DMS153 (cell line): ENCODE results near the gene SLC4A3.
"Not testable (repeated sequence)": the region's sequence is repeated elsewhere in the genome, so short reads cannot be mapped to it uniquely, and the experiment has no call there.

ENCODE experiments used
- DNase-seq: peaks from one replicate; lab custom pipeline; 2025; lab: John Stamatoyannopoulos, UW

Gene SLC4A3

DNA sequence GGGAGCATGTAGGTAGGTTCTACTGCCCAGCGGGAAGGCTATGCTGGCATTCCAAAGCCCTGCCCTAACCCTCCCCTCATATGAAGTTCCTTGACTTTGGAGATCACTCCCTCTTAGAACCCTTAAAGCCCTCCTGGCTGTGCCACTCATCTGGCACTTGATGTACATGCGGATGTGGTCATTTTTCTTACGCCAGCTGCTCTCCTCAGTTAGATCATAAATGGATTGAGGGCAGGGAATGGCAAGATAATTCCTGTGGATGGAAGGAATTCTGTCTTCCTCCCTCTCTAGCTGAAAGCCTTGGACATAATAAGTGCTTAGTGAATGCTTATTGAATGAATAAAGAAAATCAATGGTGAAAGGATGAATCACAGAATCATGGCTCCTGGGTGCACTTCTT, 51.6 kb downstream of the SLC4A3 start:
- no peak for DNase-seq

DNA sequence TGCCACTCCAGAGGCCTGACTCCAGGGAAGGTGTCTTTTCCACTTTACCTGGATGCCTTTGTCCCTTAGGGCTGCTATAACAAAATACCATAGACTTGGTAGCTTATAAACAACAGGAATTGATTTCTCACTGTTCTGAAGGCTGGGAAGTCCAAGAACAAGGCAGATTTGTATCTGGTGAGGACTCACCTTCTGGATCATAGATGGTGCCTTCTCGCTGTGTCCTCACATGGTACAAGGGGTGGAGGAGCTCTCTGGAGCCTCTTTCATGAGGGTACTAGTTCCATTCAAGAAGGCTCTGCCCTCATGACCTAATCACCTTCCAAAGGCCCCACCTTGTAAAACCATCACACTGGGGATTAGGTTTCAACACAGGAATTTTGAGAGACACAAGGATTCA, 52.1 kb downstream of the SLC4A3 start:
- DNase-seq: no peak

DNA sequence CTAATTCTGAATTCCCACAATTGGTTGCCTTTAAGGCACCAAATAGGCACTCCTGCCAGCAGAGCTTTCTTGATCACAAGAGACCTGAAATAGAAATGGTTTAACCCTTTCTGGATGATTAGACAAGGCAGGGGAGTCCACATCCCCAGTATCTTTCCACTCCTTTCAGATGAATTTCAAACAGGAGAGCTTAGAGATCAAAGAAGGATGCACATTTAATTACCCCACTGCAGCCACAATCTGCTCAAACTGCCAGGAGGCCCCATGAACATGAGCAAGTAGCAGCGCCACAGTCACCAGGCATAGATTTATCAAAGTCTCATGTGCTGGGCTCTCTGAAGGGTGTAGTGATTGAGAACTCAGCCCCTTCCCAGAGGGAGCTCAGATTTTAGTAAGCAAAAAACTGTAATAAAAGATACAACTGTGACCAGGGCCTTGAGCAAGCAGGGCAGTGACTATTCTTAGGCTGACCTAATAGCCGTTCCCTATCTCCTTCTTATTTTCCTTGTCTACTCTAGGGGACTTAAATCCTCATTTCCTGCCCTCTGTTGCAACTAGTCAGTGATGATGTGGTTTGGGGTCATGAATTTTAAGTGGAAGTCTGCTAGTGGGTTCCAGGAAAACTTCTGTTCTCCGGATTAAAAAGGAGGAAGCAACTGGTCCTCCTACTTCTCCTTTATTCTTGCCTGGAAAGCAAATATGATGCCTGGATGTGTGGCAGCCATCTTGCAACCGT, 53.7 kb downstream of the SLC4A3 start:
- no peak for DNase-seq

DNA sequence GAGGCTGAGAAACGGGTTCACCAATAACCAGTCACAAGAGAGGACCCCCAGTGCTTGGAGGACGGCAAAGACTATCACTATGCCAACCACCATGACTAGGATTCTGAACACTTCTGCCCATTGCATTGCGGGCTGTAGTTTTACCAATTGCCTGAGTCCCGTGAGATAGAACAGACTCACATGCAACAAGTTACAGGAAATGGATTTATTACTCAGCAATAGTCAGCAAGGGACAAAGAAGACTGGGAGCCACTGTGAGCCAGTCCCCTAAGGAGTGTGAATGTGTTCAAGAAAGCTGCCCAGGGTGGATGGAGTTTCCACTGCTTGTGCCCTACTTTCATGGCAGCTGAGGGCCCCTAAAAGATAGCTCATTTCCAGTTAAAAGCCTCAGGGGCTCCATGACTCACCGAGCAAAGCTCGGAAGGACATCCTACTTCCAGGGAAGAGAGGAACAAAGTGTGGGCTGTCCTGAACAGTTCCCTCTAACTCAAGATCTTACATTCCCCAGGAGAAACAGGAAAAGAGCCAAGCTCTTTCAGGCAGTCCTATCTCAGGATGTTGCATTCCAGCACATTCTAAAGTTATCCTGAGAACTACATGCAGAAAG, 54.4 kb downstream of the SLC4A3 start:
- no peak for DNase-seq

DNA sequence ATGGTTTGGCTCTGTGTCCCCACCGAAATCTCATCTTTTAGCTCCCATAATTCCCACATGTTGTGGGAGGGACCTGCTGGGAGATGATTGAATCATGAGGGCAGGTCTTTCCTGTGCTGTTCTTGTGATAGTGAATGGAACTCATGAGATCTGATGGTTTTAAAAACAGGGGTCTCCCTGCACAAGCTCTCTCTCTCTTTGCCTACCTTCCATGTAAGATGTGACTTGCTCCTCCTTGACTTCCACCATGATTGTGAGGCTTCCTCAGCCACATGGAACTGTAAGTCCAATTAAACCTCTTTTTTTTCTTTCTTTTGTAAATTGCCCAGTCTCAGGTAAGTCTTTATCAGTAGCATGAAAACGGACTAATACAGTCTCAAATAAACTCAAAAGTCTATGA, 56.0 kb downstream of the SLC4A3 start:
- not testable (repeated sequence) for DNase-seq

DNA sequence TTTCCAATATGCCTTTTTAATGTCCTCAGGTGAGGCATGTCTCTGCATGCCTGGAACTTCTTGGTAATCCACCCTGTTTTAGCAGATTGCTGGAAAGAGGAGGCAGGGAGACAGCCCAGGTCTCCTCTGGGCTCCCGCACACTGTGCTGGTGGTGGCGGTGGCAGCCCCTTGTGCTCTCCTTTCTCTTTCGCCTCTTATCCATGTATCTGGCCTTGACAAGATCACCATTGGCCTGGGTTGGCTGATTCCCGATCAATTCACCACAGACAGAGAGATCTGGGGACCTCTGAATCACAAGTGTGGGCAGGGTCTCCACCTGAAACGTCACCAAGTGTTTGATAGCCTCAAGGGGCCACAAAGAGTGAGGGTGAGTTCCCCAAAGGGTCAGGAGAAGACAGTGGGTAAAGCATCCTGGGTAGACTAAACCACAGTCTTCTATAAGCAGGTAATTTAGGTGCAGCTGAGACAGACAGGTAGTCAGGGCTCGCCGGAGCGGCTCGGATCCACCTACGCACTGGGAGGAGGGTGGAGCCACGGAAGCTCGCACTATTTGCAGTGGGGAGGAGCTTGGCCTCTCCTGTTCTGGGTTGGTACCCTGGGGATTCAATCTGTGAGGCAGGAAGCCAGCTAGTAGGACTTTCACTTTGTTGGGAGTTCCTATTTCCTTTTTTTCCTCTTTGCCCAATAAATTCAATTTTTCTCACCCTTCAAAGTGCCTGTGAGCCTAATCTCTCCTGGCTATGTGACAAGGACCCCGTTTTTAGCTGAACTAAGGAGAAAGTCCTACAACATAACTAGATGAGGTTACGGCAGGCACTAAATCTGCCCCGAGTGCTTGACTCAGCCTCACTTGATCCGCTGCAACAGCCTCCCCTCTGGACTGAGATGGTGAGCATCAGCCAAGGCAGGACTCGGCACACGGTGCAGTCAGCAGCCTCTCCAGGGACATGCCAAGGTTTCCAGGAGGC, 57.6 kb downstream of the SLC4A3 start:
- peak; percentile 92 for DNase-seq

DNA sequence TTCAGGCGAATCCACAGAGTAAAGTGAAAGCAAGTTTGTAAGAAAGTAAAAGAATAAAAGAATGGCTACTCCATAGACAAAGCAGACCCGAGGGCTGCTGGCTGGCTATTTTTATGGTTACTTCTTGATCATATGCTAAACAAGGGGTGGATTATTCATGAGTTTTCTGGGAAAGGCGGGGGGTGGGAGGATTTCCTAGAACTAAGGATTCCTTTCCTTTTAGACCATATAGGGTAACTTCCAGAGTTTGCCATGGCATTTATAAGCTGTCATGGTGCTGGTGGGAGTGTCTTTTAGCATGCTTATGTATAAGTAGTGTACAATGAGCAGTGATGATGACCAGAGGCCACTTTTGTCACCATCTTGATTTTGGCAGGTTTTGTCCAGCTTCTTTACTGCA, 59.8 kb downstream of the SLC4A3 start:
- no peak for DNase-seq

DNA sequence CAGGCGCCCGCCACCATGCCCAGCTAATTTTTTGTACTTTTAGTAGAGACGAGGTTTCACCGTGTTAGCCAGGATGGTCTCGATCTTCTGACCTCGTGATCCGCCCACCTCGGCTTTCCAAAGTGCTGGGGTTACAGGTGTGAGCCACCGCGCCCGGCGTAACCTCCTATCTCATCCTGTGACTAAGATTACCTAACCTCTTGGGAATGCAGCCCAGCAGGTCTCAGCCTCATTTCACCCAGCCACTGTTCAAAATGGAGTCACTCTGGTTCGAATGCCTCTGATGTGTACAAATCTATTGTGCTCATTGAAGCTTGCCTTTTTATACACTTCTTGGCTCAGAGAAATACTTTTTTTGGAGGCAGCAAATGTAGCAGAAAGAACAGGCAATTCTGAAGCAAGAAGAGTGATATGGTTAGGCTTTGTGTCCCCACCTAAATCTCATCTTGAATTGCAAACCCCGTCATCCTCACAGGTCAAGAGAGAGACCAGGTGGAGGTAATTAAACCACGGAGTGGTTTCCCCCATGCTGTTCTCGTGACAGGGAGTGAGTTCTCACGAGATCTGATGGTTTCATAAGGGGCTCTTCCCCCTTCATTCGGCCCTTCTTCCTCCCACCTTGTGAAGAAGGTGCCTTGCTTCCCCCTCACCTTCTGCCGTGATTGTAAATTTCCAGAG, 60.6 kb downstream of the SLC4A3 start:
- no peak for DNase-seq

DNA sequence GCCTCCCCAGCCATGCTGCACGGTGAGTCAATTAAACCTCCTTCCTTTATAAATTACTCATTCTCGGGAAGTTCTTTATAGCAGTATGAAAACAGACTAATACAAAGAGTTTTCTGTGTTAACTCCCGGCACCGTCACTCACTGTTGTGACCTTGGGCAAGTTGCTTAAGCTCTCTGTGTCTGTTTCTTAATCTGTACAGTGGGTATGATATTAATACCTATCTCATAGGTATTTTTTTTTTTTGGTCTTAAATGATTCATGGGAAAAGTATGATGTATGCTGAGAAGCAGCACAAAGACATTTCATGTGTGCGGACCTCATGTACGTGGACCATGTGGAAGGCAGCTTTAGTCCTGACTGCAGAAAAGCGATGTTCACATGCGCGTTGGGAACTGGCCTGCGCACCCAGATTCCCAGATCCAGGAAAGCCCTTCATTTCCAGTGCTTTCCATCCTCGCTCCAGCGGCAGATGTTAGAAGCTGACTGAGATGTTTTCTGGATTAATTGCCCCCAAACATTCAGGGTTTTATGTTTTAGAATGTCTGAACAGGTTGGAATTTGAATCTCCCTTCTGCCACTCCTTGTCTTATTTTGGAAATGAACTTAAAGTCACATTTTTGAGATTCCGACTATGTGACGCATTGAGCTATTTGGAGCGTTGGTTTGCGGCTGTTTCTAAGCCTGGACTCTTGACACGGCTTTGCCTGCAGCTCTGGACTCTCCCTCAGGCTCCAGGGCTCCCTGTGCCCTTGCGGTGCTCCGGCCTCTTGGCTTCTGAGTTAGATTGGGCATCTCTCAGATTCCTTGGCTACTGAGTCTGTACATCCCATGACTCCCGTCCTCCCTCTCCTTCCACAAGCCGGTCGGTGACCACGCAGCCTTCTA, 61.4 kb downstream of the SLC4A3 start:
- no peak for DNase-seq

DNA sequence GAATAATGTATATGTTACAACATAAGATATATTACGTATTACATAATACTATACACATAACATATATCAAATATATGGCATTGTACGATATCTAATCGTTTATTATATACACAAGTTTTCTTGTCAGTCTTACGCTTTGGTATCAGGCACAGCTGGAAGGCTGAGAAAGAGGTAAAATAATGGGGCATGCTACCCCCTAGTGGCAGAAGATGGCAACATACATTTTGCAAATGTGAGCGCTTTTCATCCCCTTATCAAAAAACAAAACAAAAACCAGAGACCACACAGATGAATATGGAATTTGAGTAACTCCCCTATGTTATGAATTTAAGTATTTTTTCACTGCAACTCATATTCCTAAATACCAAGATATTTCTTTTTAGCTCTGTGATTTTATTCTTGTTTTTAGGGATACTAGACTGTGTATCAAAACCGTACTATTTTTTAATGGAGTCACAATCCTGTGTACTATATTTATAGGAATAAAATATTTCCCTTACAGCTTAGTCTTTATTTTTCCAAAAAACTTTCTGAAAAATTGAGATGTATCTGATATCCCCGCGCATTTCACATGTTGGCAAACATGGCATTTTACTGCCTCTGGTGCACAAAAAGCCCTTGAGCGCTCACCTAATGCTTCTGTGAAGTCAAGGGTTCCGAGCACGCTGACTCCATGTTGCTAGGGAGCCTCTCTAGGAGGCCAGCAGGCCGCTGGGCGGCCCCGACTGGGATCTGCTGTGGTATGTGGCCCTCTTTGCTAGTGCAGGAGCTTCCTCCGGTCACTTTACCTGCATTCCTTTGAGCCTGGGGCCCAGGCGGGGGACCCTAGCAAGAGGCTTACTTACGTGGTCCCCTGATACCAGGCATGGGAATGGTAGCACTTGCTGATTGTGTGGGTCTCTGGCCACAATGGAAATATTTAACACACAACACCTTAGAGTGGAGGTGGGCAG, 62.5 kb downstream of the SLC4A3 start:
- peak; percentile 16 for DNase-seq

DNA sequence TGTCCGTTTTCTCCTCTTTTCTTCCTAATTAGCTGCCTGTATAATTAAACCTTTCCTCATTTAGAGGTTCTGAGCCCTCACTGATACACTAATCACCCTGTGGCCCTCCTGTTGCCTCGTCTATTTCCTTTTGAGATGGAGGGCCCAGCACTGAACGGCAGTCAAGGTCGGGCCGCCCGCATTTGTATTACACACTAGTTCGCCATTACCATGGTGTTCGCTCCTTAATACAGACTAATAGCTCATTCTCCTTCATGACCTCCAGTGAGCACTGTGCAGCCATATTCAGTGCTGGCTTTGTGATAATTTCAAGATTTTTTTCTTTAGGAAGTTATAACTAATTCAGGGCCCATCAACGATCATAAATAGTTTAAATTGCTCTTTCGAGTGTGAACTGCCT, 64.1 kb downstream of the SLC4A3 start:
- no peak for DNase-seq
